ENCODE data around the gene EPN2. TPM values are rescaled to one million over a fixed set of nuclear protein-coding genes. Genes with fewer than 3 reads are reported as not detected.
"Not testable (repeated sequence)": the region's sequence is repeated elsewhere in the genome, so short reads cannot be mapped to it uniquely, and the experiment has no call there.

Gene EPN2
- polyA plus RNA-seq, 4 donors, result 48.7 to 57.7 (median 50.1) TPM

- DNase-seq (ENCODE audit: low read depth in 4 of 4, low spot score in 3 of 4), result no peak
Measured at GRCh38 chr17:19341641-19342610, 104.8 kb downstream of the EPN2 start.

GRCh38 chr17:19342611-19343255 lies 105.6 kb downstream of the EPN2 start:
- DNase-seq (ENCODE audit: low read depth in 4 of 4, low spot score in 3 of 4), result no peak

- no peak for DNase-seq (ENCODE audit: low read depth in 4 of 4, low spot score in 3 of 4)
Measured at GRCh38 chr17:19343256-19343630, 106.1 kb downstream of the EPN2 start.

GRCh38 chr17:19343671-19344151 lies 106.5 kb downstream of the EPN2 start:
- no peak for DNase-seq (ENCODE audit: low read depth in 4 of 4, low spot score in 3 of 4)

GRCh38 chr17:19344311-19345066 lies 107.3 kb downstream of the EPN2 start:
- DNase-seq (ENCODE audit: low read depth in 4 of 4, low spot score in 3 of 4), result no peak

GRCh38 chr17:19345067-19345460 lies 107.9 kb downstream of the EPN2 start:
- DNase-seq (ENCODE audit: low read depth in 4 of 4, low spot score in 3 of 4), result no peak

- DNase-seq (ENCODE audit: low read depth in 4 of 4, low spot score in 3 of 4), result no peak
Measured at GRCh38 chr17:19345486-19346350, 108.6 kb downstream of the EPN2 start.

GRCh38 chr17:19346351-19347255 lies 109.4 kb downstream of the EPN2 start:
- no peak for DNase-seq (ENCODE audit: low read depth in 4 of 4, low spot score in 3 of 4)

- DNase-seq (ENCODE audit: low read depth in 4 of 4, low spot score in 3 of 4), result no peak
Measured at GRCh38 chr17:19347323-19348080, 110.3 kb downstream of the EPN2 start.

- DNase-seq (ENCODE audit: low read depth in 4 of 4, low spot score in 3 of 4), result no peak
Measured at GRCh38 chr17:19348081-19348650, 111.0 kb downstream of the EPN2 start.

GRCh38 chr17:19348806-19349205 lies 111.6 kb downstream of the EPN2 start:
- no peak for DNase-seq (ENCODE audit: low read depth in 4 of 4, low spot score in 3 of 4)

GRCh38 chr17:19353401-19353800 lies 116.2 kb downstream of the EPN2 start:
- DNase-seq (ENCODE audit: low read depth in 4 of 4, low spot score in 3 of 4), result not testable (repeated sequence)

- DNase-seq (ENCODE audit: low read depth in 4 of 4, low spot score in 3 of 4), result no peak
Measured at GRCh38 chr17:19354748-19355147, 117.6 kb downstream of the EPN2 start.

- DNase-seq (ENCODE audit: low read depth in 4 of 4, low spot score in 3 of 4), result no peak
Measured at GRCh38 chr17:19357351-19357750, 120.2 kb downstream of the EPN2 start.

GRCh38 chr17:19357761-19358160 lies 120.6 kb downstream of the EPN2 start:
- no peak for DNase-seq (ENCODE audit: low read depth in 4 of 4, low spot score in 3 of 4)

GRCh38 chr17:19359151-19359550 lies 122.0 kb downstream of the EPN2 start:
- no peak for DNase-seq (ENCODE audit: low read depth in 4 of 4, low spot score in 3 of 4)

- DNase-seq (ENCODE audit: low read depth in 4 of 4, low spot score in 3 of 4), result no peak
Measured at GRCh38 chr17:19359856-19360255, 122.7 kb downstream of the EPN2 start.

GRCh38 chr17:19360772-19361171 lies 123.6 kb downstream of the EPN2 start:
- no peak for DNase-seq (ENCODE audit: low read depth in 4 of 4, low spot score in 3 of 4)

All from right renal pelvis (tissue), 4 donors.